ENCODE measurements around the gene HIBCH.

DNA sequence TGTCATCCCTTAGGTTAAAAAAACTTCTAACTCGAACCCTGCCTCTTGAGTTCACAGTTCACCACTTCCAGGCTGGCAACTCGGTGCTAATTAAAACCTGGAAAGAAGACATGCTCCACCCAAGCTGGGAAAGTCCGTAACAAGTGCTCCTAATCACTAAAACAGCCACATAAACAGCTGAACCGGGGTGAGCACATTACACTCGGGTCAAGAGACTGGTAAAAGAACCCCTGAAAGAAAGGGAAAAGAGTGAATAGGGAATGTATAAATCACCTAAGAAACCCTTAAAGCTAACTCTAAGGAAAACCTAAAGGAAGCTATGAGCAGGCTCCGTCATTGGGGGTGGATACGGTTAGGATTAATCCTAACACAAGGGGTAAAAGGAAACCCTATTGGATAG is 102.0 kb downstream of the HIBCH start:
- TF ChIP-seq CTCF (IDR thresholded peaks at IDR 0.05; ENCODE audit: low read length) (no peak), EZH2 (IDR thresholded peaks at IDR 0.05; ENCODE audit: borderline replicate concordance, low read length) (no peak)
